NCI-H774 (cell line): ENCODE measurements around the gene RPTOR.
A peak's percentile ranks its signal among the peaks of the same experiment; 100 is the strongest.

Experiments
- DNase-seq: peaks from one replicate; lab custom pipeline; 2025; lab: John Stamatoyannopoulos, UW

Gene RPTOR

DNA sequence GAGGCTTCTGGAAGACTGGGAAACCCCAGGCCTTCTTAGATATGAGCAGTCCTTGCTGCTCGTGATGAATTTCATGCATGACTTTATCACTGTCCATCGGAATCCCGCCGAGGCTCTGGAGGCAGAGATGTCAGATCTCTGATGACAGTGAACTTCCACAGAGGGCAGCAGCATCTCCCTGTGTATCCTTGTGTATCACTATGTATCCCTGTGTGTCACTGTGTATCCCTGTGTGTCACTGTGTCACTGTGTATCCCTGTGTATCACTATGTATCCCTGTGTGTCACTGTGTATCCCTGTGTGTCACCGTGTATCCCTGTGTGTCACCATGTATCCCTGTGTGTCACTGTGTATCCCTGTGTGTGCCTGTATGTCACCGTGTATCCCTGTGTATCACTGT is 286.9 kb downstream of the RPTOR start:
- no peak for DNase-seq

DNA sequence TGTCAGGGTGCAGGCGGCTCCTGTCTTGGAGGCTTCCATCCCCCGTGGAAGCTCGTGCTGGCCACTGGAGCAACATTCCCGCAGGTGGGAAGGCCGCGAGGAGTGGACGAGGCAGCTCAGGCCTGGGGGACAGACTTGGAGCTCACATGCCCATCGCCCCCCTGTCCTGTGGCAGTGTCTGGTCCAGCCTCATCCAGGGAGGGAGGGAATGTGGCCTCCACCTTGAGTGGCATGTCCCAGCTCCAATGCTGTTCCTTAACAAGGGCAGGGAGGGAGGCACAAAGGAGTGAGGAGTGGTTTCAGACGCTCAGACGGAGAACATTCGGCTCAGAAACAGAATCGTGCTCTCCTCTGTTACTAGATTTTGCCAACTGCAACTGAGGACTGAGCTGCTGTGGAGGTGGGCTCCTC is 287.6 kb downstream of the RPTOR start:
- peak; percentile 32 for DNase-seq

DNA sequence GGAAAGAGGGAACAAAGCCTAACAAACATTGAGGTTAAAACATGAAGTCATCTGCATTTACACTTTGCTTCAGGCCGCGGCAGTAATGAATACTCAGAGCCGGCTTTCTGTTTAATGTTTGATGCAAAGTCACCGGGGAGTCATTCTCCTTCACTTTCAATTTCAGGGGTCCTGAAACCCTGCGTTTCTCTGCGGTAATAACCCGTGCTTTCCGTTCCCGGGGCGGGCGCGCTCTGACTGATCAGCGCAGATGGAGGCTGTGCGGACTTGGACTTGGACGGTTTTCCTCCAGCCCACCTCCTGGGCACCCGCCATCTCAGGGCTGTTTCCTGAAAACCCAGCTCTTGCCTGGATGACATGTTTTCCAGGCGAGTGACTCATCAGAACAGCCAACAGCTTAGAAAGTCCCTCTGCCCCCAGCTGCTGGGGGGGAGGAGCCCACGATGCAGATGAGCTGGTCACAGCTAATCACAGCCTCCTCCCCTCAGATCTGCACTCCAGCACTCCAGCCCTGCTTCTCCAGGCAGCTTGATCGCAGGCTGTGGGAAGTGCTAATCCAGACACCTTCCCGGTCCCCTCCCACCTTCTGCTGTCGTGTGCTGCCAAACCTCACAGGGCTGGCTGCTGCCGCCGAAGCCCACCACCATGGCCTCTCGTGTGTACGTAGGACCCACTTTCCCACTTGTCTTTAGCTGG is 288.4 kb downstream of the RPTOR start:
- peak; percentile 97 for DNase-seq

DNA sequence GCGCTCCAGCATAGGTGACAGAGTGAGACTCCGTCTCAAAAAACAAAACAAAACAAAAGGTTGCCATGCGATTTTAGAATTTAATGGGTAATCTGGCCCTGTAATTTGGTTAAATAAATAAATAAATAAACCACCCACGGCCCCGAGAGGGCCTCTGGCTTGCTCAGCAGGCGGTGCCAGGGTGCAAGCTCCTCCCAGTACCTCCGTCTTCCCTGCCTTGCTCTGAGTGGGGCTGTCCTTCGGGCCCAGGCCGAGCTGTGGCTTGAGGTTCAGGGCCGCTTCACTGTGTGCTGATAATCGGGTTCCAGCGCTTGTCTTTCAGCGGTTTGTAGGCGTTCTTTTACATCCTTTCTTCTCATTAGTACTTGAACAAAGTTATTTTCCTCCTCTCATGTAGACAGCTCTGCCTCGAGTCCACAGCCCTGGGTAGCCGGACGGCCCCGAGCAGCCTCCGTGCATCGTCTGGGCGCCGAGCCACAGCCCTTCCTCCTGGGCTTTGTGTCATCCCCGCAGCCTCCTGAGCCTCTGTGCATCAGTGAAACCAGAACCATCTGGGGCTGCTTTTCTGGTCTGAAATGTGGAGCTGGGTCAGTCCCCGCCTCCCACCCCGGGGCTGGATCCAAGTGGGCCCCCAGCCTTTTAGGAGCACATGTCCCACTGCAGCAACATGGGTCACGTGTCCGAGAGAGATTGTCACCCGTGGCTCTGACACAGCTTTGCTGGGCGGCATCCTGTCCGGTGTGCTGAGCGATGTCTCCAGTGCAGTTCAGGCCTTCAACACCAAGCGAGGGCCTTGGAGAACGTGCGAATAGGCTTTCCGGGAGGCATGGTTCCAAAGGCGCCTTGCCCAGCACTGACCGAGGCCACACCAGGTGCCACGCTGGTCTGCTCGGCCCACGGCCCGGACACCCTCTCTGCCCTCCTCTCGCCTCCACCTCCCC is 289.6 kb downstream of the RPTOR start:
- DNase-seq, result no peak

GRCh38 chr17:80834893-80835275 is 290.2 kb downstream of the RPTOR start:
- no peak for DNase-seq

DNA sequence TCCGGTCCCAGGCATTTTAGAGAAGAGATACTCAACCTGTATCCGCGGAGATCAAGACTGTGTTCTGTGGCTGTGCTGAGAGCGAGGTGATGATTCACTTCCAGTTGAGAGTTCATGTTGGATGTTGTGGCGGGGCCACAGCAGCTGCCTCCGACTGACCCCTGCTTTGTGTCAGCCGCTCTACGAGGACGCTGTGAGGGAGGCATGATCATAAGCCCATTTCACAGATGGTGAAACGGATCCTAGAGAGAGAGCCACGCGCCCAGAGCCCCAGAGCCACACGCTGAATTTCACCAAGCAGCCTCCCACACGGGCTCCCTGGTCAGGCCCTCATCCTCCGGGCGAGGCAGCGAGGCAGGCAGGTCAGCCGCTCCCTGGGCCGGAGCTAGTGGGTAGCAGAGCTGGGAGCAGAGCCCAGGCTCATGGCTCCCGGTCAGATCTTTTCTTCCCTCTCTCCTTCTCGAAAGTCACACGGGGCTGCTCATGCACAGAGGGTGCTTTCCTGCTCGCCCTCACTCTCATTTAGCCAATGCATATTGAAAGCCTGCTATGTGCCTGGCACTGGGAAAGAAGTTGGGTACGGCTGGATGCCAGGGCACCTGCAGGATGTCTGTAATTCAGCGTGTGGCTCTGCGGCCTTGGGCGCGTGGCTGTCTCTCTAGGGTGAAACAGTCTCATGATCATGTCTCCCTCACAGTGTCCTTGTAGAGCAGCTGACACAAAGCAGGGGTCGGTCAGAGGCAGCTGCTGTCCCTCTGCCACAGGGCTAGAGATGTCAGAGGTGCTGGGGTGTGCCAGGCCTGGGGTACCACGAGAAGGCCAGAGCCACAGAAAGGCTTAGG is 291.4 kb downstream of the RPTOR start:
- DNase-seq, result no peak

- no peak for DNase-seq
These were observed 292.0 kb downstream of the RPTOR start for GRCh38 chr17:80836658-80836965.

DNA sequence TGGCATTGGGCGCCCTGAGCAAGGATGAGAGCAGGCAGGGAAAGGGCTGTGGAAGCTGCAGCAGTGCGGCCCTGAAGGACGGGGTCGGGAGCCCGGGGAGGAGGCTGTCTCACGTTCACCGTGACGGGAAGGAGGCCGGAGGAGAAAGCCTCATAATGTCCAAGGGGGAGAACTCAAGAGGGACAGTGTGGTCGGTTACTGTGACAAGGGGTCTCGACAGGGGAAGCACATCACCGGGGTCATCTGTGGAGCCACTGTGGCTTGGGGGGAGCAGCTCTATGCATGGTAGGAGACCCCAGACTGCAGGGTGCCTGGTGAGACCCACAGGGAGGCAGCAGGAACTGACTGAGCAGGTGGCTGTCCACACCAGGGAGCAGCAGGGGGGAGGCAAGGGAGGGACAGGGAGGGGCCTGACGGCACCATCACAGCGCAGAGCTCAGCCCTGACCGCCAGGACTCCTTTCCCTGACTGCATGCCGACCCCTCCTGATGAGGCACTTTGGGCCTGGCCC is 292.4 kb downstream of the RPTOR start:
- DNase-seq, result no peak

DNA sequence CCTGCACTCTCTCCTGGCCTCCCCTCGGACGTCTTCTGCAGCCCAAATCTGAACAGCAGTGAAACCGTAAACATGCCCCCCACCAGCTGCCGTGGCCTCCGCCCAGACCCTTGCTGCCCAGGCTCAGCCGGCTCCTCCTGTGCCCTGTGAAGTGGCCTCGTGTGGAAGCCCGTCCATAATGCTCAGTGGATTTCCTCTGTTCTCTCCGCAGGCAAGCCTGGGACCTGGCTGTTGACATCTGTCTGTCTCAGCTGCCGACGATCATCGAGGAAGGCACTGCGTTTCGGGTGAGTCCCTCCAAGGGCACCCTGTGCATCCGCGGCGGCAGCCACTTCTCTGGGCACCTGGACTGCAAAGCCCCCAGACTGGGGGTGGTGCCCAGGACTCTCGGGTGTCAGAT is 293.1 kb downstream of the RPTOR start:
- no peak for DNase-seq

- no peak for DNase-seq
These were observed 293.8 kb downstream of the RPTOR start for GRCh38 chr17:80838311-80839025.

DNA sequence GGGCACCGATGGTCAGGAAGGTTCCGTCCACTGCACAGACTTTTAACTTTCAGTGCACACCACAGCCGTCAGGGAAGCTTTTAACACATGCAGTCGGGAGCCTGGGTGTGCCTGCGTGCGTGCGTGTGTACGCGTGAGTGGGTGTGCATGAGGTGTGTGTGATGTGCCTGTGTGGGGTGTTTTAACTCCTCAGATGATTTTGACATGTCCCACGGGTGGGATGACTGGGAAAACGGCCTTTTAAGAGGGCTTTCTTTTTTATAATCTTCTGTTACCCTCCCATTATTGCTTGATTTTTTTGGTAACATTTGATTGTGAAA is 294.3 kb downstream of the RPTOR start:
- no peak for DNase-seq

GRCh38 chr17:80839511-80839941 is 294.9 kb downstream of the RPTOR start:
- no peak for DNase-seq

DNA sequence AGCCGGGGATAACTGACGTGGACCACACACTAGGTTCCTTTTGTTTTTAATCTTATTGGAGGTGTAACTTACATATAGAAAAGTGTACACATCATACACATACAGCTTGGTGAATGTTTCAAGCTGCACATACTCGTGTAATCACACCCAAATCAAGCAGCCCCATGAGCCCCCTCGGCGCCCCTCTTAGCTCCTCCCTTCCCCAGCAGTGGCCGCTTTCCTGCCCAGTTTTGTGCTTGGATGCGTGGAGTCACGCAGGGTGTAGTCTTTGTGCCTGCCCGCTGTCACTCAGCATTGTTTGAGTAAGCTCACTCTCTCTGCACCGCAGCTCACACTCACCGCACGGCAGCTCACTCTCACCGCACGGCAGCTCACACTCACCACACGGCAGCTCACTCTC is 295.3 kb downstream of the RPTOR start:
- no peak for DNase-seq

DNA sequence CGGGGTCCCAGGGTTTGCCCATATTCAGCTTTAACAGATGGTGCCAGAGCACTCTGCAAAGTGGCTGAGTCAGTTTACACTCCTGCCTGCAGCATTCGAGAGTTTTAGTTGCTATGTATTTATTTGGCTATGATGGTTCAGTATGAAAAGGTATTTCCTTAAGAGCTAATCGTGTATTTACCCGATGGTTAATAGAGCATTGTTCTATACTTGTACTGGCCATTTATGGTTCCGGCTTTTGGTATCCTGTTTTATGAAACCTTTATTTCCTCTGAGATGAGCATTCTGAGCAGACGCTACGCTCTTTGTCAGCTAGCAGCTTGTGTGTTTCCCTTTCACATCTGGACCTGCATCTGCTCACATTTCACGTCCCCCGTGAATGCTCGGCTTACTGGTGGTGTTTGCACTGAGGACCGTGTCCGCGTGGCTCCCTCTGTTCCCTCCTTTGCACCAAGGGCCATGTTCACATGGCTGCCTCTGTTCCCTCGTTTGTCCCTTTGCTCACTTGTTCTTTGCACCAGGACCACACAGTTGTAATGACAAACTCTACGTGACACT is 297.9 kb downstream of the RPTOR start:
- peak; percentile 63 for DNase-seq

DNA sequence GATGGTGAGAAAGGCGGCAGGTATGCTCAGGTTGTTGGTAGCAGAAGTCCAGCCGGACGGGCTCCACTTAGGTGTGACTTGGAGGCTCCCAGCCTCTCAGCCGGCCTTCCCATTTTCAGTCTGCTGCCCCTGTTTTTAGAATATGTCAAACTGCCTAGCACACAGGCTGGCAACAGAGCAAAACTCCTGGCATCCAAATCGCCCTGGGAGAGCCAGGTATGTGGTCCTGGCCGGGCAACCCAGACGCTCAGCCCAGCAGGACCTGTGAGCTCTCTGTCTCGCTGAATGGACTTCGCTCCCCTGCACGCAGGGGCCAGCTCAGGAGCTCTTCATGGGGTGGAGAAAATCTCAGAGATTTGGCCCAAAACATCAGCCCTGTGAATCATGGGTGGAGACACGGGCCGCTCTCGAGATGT is 299.1 kb downstream of the RPTOR start:
- DNase-seq, result no peak

GRCh38 chr17:80844418-80844990 is 299.9 kb downstream of the RPTOR start:
- DNase-seq, result no peak

GRCh38 chr17:80845069-80845862 is 300.6 kb downstream of the RPTOR start:
- DNase-seq, result no peak

DNA sequence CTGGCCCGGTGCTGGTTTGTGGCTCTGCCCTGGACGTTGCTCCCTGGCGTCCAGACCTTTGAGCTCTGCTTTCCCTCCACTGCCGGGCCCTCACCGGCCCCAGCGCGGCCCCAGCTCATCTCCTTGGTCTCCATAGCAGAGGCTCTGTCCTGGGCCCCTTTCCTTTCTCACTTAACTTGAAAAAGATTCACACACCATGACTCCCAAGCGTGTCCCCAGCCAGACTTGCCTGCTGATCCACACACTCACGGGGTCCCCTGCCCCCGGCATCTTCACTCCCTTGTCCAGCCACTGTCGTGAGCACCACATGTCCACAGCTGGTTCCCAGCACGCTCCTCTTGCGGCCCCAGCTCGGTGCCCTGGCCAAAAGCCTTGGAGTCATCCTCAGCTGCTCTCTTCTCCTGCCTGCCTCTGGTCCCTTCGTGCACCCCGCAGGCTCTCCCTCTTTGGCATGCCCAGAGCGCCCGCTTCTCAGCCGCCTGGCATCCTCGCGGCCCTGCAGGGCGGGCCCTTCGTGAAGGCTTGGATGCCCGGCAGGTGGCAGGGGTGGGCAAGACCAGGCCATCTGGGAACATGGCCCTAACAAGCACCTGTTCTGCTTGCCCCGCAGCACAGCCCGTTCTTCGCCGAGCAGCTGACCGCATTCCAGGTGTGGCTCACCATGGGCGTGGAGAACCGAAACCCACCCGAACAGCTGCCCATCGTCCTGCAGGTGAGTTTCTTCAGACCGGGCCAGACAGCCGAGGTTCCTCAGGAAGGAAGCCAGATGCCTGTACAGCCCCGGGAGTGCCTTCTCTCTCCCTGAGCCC is 301.4 kb downstream of the RPTOR start:
- no peak for DNase-seq

- no peak for DNase-seq
These were observed 302.3 kb downstream of the RPTOR start for GRCh38 chr17:80846932-80847331.
